NCI-H1105 (cell line): ENCODE measurements around the gene OR6C75.
"Not testable (repeated sequence)": the region's sequence is repeated elsewhere in the genome, so short reads cannot be mapped to it uniquely, and the experiment has no call there.

Experiments used
- DNase-seq: peaks from one replicate; lab custom pipeline; 2025; lab: John Stamatoyannopoulos, UW

The OR6C75 gene

DNA sequence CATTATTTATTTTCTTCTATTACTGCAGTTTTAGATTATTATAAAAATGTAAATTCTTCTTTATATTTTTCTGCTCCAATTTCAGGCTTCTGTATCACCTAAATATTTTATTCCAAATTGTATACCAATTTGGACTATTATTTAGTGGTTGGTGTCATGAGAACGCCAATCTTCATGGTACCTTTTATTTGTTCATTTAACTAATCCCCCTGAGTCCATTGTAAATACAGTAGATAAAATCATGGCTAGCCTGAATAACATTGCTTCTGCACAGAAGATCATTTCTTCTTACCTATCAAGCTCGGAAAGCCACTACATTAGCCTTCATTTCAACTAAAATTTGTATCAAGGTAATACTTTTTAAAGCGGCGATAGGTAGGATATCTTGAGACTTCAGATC is at the start of gene OR6C75:
OR6C75 (plus strand) TSS at position 301 of the 400 bp plus-strand sequence. CDS start 2,136 bp downstream, outside the sequence.
- no peak for DNase-seq

DNA sequence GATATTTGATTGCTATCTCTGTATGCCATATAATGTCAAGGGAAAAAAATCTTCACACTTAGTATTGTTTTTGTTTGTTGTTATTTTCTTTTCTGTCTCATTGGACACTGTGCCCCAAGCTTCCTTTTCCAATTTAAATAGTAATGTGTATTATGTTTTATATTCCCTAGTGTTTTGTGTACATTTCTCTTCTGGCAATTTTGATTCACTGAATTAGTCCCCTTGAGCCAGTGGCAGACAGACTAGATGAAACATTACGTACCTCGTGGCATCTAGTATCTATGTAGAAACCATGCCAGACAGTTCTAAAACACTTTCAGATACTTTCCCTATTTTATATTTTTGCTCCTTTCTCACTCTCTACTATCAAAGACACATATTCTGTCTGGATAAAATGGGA is 48.7 kb upstream of the OR6C75 start, which contains the start of gene OR6C1:
OR6C1 (plus strand) TSS at position 301 of the 400 bp plus-strand sequence. CDS start 6,257 bp downstream, outside the sequence.
- no peak for DNase-seq

DNA sequence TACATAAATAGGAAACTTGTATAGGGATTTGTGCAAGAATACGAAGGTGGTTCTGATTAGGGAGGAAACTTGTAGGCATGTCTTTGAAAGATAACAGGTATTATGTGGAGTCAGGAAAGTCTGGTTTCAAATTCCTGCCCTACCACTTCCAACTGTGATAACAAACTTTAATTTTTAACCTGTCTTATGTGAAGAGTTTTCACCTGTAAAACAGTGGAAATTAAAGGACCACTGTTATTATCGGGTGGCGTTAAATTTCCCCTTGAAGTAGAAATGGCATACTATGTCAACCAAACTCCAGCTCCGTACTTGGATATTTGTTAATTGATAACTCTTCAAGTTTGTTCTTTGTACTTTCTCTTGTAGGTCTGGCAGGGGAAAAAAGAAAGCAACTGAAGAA is 42.6 kb upstream of the OR6C75 start:
- no peak for DNase-seq

DNA sequence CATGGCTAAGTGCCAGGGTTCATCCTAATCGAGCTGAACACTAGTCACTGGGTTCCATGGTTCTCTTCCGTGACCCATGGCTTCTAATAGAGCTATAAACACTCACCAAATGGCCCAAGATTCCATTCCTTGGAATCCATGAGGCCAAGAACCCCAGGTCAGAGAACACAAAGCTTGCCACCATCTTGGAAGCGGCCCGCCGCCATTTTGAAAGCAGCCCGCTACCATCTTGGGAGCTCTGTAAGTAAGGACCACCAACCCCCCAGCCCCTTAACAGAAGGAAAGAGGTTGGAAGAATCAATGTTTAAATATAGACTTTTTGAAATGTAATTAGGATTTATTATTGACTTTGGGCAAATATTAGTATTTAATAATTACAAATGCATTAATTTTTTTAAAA is 37.0 kb upstream of the OR6C75 start:
- DNase-seq: not testable (repeated sequence)

DNA sequence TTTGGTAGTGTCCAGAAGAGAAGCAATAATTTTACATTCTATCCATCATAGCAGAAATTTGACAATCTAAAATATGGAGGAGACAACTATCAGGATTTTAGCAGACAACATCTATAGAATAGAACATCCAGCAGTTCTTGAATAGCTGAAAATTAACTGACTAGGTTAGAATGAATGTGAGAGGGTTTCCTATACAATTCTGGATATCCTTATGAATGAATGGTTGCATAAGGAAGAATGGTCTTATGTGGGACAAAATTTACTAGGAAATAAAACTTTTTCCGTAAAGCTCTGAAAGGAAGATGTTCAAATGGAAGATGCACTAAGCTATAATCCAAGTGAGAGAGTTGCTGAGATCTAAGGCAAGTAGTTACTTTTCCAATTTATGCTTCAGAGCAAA is 32.3 kb upstream of the OR6C75 start, which contains the start of gene OR6C3:
OR6C3 (plus strand) TSS at position 301 of the 400 bp plus-strand sequence. CDS start 955 bp downstream, outside the sequence.
- DNase-seq: no peak

DNA sequence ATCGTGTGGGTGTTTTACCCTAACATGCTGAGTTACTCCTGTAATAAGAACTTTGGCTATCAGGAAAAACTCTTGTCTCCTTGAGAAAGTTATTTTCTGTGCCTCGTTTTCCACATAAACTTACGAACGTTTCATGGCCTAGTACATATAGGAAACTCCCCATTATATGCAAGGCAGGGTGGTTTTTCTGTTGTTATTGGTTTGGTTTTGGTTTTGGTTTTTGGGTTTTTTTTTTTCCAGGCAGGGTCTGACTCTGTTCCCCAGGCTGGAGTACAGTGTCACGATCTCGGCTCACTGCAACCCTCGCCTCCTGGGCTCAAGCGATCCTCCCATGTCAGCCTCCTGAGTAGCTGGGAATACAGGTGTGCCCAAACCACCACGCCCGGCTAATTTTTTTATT is 26.8 kb upstream of the OR6C75 start:
- DNase-seq: no peak

DNA sequence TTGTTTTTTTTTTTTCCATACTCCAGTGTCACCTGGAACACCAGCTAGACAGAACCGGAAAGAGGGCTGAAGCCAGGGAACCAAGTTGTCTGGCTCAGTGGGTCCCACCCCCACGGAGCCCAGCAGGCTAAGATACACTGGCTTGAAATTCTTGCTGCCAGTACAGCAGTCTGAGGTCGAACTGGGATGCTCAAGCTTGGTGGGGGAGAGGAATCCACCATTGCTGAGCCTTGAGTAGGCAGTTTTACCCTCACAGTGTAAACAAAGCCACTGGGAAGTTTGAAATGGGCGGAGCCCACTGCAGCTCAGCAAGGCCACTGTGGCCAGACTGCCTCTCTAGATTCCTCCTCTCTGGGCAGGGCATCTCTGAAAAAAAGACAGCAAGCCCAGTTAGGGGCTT is 7.4 kb upstream of the OR6C75 start:
- DNase-seq: not testable (repeated sequence)

DNA sequence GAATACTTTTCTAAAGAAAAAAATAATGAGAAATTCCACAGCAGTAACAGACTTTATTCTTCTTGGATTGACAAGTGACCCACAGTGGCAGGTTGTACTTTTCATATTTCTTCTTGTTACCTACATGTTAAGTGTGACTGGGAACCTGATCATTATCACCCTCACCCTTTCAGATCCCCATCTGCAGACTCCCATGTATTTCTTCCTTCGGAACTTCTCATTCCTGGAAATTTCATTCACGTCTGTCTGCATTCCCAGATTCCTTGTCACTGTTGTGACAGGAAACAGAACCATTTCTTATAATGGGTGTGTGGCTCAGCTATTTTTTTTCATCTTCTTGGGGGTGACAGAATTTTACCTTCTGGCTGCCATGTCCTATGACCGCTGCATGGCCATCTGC is 2.3 kb downstream of the OR6C75 start:
- DNase-seq: no peak

DNA sequence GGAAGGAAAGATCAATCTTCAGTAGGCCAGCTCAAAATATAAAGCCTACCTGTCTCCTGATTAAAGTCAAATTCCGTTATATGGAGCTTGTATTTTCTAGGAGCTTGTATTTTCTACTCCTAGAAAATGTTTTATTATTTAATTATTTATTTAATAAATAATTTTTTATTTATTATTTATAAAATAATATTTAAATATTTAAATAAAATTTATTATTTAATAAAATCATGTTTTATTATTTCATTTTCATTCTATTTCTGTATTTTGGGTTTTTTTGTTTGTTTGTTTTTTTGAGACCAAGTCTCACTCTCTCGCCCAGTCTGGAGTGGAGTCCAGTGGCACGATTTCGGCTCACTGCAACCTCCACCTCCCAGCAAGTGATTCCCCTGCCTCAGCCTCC is 9.7 kb downstream of the OR6C75 start:
- no peak for DNase-seq

DNA sequence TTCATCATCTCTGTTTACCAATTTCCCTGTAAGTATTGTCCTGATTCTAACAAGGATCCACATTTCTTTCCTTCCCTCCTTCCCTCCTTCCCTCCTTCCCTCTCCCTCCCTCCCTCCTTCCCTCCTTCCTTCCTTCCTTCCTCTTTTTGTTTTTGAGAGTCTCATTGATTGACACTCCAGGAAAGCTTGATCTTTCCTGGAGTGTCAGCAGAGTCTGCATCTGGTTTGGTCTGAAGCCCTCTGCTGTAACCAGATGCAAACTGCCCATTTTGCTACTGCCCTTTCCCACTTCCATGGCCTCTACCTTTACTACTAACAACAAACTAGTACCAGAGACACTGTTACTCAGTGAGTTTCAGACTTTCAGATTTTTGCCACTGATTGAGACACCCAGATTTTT is 23.1 kb downstream of the OR6C75 start:
- DNase-seq: no peak

DNA sequence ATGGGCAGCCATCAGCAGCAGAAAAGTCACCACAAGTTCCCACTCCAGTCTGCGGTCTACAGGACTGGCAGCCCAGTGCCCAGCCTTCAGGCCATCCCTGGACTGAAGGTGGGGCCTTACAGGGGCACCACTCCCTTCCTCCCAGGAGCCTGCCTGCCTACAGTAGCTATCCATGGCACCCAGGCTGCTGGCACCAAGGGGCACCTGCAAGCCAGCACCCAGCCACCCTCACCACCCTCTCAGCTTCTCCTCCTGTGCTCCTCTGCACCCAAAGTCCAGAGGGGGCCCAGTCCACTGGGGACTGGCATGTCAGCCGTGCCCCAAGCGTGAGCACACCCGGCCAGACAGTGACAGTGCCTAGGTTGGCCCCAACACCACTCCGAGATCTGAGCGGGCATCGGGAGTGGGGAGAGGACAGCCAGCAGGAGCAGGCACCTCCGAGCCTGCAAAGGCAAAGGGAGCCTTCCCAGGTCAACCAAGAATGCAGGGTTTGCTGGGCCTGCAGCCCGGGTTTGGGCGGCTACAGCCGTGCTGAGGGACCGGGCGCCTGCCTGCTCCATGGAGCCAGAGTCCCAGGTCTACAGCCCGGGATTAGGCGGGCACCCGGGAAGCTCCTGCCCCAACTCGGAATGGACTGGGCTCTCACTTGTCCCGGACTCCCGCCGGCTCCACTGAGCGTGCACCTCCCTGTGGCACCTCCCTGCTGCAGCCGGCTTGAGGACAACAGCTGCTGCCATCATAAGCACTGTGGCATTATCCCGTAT is 29.4 kb downstream of the OR6C75 start:
- DNase-seq: no peak

DNA sequence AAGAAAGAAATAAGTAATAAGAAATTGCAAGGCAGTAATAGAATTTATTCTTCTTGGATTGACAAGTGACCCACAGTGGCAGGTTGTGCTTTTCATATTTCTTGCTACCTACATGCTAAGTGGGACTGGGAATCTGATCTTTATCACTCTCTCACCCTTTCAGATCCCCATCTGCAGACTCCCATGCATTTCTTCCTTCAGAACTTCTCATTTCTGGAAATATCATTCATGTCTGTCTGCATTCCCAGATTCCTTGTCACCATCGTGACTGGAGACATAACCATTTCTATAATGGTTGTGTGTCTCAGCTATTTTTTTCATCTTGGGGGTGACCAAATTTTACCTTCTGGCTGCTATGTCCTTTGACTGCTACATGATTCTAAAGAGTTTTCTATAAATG is 33.6 kb downstream of the OR6C75 start:
- no peak for DNase-seq

DNA sequence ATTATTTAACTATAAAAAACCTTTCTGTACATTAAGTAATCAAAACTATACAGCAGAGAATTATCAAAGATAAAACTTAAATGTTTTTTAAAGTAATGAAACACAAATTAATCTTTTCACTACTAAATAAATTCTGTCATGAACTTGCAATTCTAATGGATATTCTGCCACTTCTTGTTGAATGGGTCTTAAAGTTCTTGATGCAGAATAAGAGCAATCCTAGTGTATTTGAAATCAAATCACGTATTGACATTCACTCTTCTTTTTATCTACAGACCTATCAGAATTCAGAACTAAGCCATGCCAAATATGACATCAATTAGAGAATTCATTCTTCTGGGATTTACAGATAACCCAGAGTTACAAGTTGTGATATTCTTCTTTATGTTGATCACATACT is 37.5 kb downstream of the OR6C75 start, which contains the start of gene OR6C65:
OR6C65 (plus strand) TSS at position 301 of the 400 bp plus-strand sequence; CDS start at position 301, 0 bp downstream.
- DNase-seq: no peak

DNA sequence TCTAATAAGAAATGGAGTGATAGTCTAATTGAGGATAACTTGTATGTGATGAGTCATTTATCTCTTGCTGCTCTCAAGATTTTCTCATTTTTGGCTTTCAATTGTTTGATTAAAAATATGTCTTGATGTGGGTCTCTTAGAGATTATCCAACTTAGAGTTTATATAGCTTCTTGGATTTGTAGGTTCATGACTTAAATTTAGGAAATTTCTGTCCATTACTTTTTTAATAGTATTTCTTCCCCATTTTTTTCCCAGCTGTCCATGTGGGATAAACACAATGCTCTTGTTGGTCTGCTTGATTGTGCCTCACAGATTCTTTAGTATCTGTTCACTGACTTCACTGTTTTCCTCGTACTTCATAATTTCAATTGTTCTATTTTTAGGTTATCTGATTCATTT is 45.1 kb downstream of the OR6C75 start:
- DNase-seq: no peak

DNA sequence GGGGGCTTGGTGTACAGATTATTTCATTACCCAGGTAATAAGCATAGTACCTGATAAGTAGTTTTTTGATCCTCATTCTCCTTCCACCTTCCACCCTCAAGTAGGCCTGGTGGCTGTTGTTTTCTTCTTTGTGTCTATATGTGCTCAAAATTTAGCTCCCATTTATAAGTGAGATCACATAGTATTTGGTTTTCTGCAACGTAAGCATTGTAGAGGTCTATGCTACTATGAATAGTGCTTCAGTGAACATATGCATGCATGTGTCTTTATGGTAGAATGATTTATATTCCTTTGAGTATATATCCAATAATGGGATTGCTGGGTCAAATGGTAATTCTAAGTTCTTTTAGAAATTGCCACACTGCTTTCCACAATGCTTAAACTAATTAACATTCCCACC is 46.4 kb downstream of the OR6C75 start:
- DNase-seq: not testable (repeated sequence)

DNA sequence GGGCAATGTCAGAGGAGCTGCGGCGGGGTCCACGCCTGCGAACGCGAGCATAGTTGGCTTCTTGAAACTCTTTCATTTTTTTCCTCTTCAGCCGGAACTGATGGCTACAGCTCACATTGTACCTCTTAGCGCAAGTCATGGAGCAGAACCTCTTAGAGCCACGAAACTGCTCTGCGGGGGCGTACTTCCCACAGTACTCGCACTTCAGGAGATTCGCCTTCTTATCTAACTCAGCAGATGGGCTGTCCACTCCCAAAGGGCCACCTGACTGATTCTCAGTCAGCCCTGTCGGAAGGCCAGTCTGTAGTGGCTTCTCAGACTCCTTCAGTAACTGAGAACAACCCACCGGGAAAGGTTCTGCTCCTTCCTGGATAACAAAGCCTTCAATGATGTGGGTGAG is 49.4 kb downstream of the OR6C75 start:
- DNase-seq: not testable (repeated sequence)

DNA sequence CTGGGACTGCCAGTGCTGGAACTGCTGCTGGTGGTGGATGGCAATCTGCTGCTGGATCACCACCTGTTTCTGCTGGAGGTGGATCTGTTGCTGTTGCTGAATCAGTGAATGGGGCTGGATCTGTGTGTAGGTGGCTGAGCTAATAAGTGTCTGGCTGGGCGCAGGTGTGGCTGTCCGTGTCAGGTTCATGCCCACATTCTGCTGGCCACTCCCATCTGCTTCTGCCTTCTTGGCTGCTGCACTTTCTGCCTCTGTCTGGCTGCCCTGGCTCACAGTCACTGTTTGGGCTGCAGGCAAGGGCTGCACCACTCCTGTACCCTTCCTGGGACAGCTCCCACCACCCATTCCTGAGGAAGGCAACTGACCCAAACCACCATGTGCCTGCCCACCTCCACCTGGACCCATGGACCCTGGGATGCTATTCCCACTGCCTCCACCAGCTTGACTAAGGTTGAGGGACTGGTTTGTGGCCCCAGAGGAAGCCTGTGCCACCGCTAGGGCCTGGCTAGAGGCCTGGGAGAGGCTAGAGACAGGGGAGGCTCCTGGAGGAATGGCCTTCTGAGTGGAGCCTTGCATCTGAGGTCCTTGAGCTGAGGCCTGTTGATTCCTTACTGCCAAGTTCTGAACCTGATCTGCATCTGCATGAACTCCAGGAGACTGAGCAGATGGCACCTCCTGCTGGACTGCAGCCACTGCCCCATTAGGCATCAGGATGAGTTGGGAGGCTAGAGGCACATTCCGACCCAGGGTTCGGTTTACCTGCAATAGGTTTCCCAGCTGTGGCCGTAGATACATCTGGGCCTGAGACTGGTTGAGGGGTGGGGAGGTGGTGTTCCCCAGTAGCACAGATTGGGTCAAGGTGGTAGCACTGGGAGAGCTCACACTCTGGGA is 51.0 kb downstream of the OR6C75 start:
- not testable (repeated sequence) for DNase-seq

DNA sequence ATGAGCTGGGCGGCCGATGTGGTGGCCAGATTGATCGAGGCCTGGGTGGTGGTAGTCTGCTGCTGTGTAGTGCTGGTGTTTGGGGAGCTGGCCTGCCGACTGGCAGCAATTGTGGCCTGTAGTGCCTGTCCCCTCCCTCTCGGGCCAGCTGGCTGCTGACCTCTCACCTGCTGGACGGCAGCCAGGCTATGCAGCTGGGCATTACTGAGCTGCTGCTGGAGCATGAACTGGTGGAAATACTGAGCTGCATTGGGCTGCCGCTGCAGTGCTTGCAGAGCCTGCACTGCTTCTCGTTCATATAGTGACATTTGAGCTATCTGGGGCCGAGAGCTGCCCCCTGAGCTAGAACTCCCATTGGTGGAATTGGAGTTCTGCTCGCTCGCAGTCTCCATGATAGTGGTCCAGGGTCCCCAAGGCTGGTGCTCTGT is 51.6 kb downstream of the OR6C75 start:
- not testable (repeated sequence) for DNase-seq

DNA sequence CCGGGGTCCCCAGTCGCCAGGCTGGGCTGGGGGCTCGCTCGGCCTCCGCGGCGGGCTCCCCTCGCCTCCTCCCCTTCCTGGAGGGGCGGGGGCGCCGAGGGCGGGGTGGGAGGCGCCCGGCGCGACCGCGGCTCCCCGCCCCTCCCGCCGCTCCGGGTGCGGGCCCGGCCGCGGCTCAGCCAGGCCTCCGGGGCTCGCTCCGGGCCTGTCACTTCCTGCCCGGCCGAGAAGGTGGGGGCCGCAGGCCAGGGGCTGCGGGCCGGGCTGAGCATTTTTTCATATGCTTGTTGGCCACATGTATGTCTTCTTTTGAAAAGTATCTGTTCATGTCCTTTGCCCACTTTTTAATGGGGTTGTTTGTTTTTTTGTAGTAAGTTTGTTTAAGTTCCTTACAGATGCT is 52.1 kb downstream of the OR6C75 start:
- not testable (repeated sequence) for DNase-seq

DNA sequence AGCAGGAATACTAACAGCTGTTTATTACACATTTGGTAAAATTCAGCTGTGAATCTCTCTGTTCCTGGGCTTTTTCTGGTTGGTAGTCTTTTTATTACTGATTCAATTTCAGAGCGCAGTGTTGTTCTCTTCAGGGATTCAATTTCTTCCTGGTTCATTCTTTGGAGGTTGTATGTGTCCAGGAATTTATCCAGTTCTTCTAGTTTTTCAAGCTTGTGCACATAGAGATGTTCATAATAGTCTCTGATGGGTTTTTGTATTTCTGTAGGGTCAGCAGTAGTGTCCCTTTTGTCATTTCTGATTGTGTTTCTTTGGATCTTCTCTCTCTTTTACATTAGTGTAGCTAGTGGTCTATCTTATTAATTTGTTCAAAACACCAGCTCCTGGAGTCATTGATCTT is 54.2 kb downstream of the OR6C75 start:
- no peak for DNase-seq
